IMR-90 (cell line): ENCODE measurements around the gene DNAJC7. TPM values are rescaled to one million over a fixed set of nuclear protein-coding genes. Genes with fewer than 3 reads are reported as not detected.

ENCODE experiments used
- ATAC-seq: fragments of 200-7000 bp; cut with Tn5 transposase; 2 replicates; pipeline ENCODE4 v1.9.1; 2020; ENCODE audit warnings: low read depth, mild to moderate bottlenecking, moderate library complexity
- BruUV-seq: library from RNA; stranded (reverse); fragments of 400-500 nt; replicated peaks from 2 replicates; lab custom pipeline; 2021; lab: Mats Ljungman, UMichigan
- CTCF ChIA-PET: fragments of 300-600 bp; formaldehyde crosslinking; extraction: SDS; loops from one replicate; lab custom pipeline; 2021; ENCODE audit warnings: antibody characterized with exemption; lab: Yijun Ruan, JAX
- POLR2A ChIA-PET: fragments of 300-600 bp; sonication (Branson Sonifier 250); formaldehyde crosslinking; loops from one replicate; lab custom pipeline; 2022; ENCODE audit warnings: antibody characterized with exemption; ENCODE audit not compliant: unreplicated experiment; lab: Charles Lee
- DNase-seq: peaks from one replicate; pipeline ENCODE4 v3.0.0; 2013
- H2AFZ ChIP-seq: replicated peaks from 2 replicates; pipeline ENCODE3; 2013; ENCODE audit warnings: low read length, mild to moderate bottlenecking; ENCODE audit not compliant: poor library complexity
- H2AK5ac ChIP-seq: 2 replicates; pipeline ENCODE4 v1.6.1; 2013; ENCODE audit warnings: low read depth, low read length, inconsistent platforms
- H2AK9ac ChIP-seq: replicated peaks from 2 replicates; pipeline ENCODE3; 2013; ENCODE audit warnings: mild to moderate bottlenecking, low read depth, low read length, moderate library complexity; ENCODE audit not compliant: poor library complexity
- H2BK120ac ChIP-seq: 2 replicates; pipeline ENCODE4 v1.6.1; 2013; ENCODE audit warnings: low read depth, low read length, inconsistent platforms
- H2BK15ac ChIP-seq: 3 replicates; pipeline ENCODE4 v1.6.1; 2013; ENCODE audit warnings: low read depth, low read length, inconsistent platforms
- H2BK20ac ChIP-seq: 2 replicates; pipeline ENCODE4 v1.6.1; 2013; ENCODE audit warnings: low read depth, mild to moderate bottlenecking, inconsistent platforms, low read length, moderate library complexity
- H2BK5ac ChIP-seq: 2 replicates; pipeline ENCODE4 v1.6.1; 2013; ENCODE audit warnings: mild to moderate bottlenecking, low read depth, low read length, inconsistent platforms; ENCODE audit not compliant: poor library complexity, severe bottlenecking
- H3K14ac ChIP-seq: replicated peaks from 2 replicates; pipeline ENCODE4 v1.6.1; 2013; ENCODE audit warnings: low read depth, low read length, inconsistent platforms
- H3K18ac ChIP-seq: 2 replicates; pipeline ENCODE4 v1.6.1; 2013; ENCODE audit warnings: low read depth, low read length, control low read depth
- H3K23ac ChIP-seq: 2 replicates; pipeline ENCODE4 v1.6.1; 2013; ENCODE audit warnings: low read depth, low read length, inconsistent platforms
- H3K27ac ChIP-seq: 2 replicates; pipeline ENCODE4 v1.5.1; 2013; ENCODE audit warnings: mild to moderate bottlenecking, control low read depth, low read length; ENCODE audit not compliant: insufficient read depth
- H3K27me3 ChIP-seq: 2 replicates; pipeline ENCODE4 v1.6.1; 2013; ENCODE audit warnings: low read length; ENCODE audit not compliant: control insufficient read depth, insufficient read depth
- H3K36me3 ChIP-seq: 2 replicates; pipeline ENCODE4 v1.6.1; 2013; ENCODE audit warnings: low read length, mixed read lengths; ENCODE audit not compliant: control insufficient read depth, insufficient read depth
- H3K4ac ChIP-seq: 2 replicates; pipeline ENCODE4 v1.6.1; 2013; ENCODE audit warnings: low read depth, low read length, inconsistent platforms
- H3K4me1 ChIP-seq: 2 replicates; pipeline ENCODE4 v1.6.1; 2013; ENCODE audit warnings: low read length, mixed read lengths; ENCODE audit not compliant: control insufficient read depth, insufficient read depth
- H3K4me2 ChIP-seq: 2 replicates; pipeline ENCODE4 v1.6.1; 2013; ENCODE audit warnings: low read depth, mild to moderate bottlenecking, control low read depth, low read length, moderate library complexity
- H3K4me3 ChIP-seq: 2 replicates; pipeline ENCODE4 v1.5.1; 2013; ENCODE audit warnings: low read depth, mild to moderate bottlenecking, control low read depth, low read length, moderate library complexity; ENCODE audit not compliant: insufficient read depth
- H3K56ac ChIP-seq: 2 replicates; pipeline ENCODE4 v1.6.1; 2013; ENCODE audit warnings: low read length, inconsistent platforms; ENCODE audit not compliant: insufficient read depth; ENCODE audit errors: extremely low read depth
- H3K79me1 ChIP-seq, 2 experiments: 2 replicates each; pipeline ENCODE4 v1.6.1; 2013; ENCODE audit warnings: low read length in 2 of 2, inconsistent platforms in 1 of 2, low read depth in 1 of 2
- H3K9ac ChIP-seq: 2 replicates; pipeline ENCODE4 v1.6.1; 2013; ENCODE audit warnings: low read depth, low read length, control low read depth
- H3K9me1 ChIP-seq: 2 replicates; pipeline ENCODE4 v1.6.1; 2013; ENCODE audit warnings: low read length, inconsistent platforms; ENCODE audit not compliant: insufficient read depth
- H3K9me3 ChIP-seq: 2 replicates; pipeline ENCODE4 v1.6.1; 2013; ENCODE audit warnings: low read length; ENCODE audit not compliant: control insufficient read depth, insufficient read depth
- H4K20me1 ChIP-seq: 2 replicates; pipeline ENCODE4 v1.6.1; 2013; ENCODE audit warnings: low read length, inconsistent platforms; ENCODE audit not compliant: insufficient read depth
- H4K5ac ChIP-seq: 2 replicates; pipeline ENCODE4 v1.6.1; 2013; ENCODE audit warnings: mild to moderate bottlenecking, low read depth, low read length, control low read depth
- H4K8ac ChIP-seq, 2 experiments: 2 replicates each; pipeline ENCODE4 v1.6.1; 2013; ENCODE audit warnings: low read depth in 2 of 2, low read length in 2 of 2, control low read depth in 1 of 2, inconsistent platforms in 1 of 2
- H4K91ac ChIP-seq: 2 replicates; pipeline ENCODE4 v1.6.1; 2013; ENCODE audit warnings: low read depth, low read length, inconsistent platforms; ENCODE audit not compliant: insufficient read depth
- CHD1 ChIP-seq: IDR thresholded peaks from 2 replicates; pipeline ENCODE4 v1.6.1; 2012; ENCODE audit warnings: low read depth, low read length, improper control_type of control experiment
- CTCF ChIP-seq: conservative IDR thresholded peaks from 2 replicates; pipeline ENCODE4 v1.5.1; 2012; ENCODE audit warnings: mild to moderate bottlenecking, low read depth, low read length, improper control_type of control experiment
- ELK1 ChIP-seq: fragments of 150-350 bp; IDR thresholded peaks from 2 replicates; pipeline ENCODE4 v1.6.1; 2016; ENCODE audit warnings: low read depth, mild to moderate bottlenecking, low read length, moderate library complexity, borderline replicate concordance
- FOS ChIP-seq: fragments of 150-350 bp; IDR thresholded peaks from 2 replicates; pipeline ENCODE4 v1.6.1; 2016; ENCODE audit warnings: low read depth, low read length
- MAFK ChIP-seq: IDR thresholded peaks from 2 replicates; pipeline ENCODE4 v1.6.1; 2012; ENCODE audit warnings: low read depth, low read length, improper control_type of control experiment
- MXI1 ChIP-seq: IDR thresholded peaks from 2 replicates; pipeline ENCODE4 v1.6.1; 2012; ENCODE audit warnings: low read depth, mild to moderate bottlenecking, low read length, moderate library complexity, borderline replicate concordance
- NFE2L2 ChIP-seq: fragments of 150-350 bp; IDR thresholded peaks from 2 replicates; pipeline ENCODE4 v1.6.1; 2016; ENCODE audit warnings: low read depth, mild to moderate bottlenecking, low read length
- POLR2A ChIP-seq: IDR thresholded peaks from 2 replicates; pipeline ENCODE4 v1.6.1; 2012; ENCODE audit warnings: mild to moderate bottlenecking, low read depth, low read length
- RAD21 ChIP-seq: IDR thresholded peaks from 2 replicates; pipeline ENCODE4 v1.6.1; 2012; ENCODE audit warnings: low read length, improper control_type of control experiment
- RCOR1 ChIP-seq: IDR thresholded peaks from 2 replicates; pipeline ENCODE4 v1.6.1; 2012; ENCODE audit warnings: mild to moderate bottlenecking, low read length, improper control_type of control experiment; ENCODE audit not compliant: insufficient replicate concordance
- RFX5 ChIP-seq: IDR thresholded peaks from 2 replicates; pipeline ENCODE4 v1.8.0; 2012; ENCODE audit warnings: low read depth, mild to moderate bottlenecking, low read length, moderate library complexity
- SMC3 ChIP-seq: fragments of 150-350 bp; IDR thresholded peaks from 2 replicates; pipeline ENCODE4 v1.6.1; 2016; ENCODE audit warnings: low read depth, mild to moderate bottlenecking, antibody characterized with exemption, low read length, moderate library complexity
- USF2 ChIP-seq: fragments of 150-350 bp; IDR thresholded peaks from 2 replicates; pipeline ENCODE4 v1.6.1; 2017; ENCODE audit warnings: mild to moderate bottlenecking, antibody characterized with exemption, low read length, low read depth
- WGBS, 2 experiments: methylation state at CpG; one replicate each; pipeline versions ENCODE4 v1.1.5 to v1.1.7; 2013; ENCODE audit warnings: missing lambda C conversion rate in 2 of 2; ENCODE audit not compliant: insufficient read length in 1 of 2; ENCODE audit errors: extremely low coverage in 2 of 2; 5-methylcytosine and 5-hydroxymethylcytosine counted together
- dilution Hi-C: fragments of 300-500 bp; cut with HindIII; formaldehyde crosslinking; loops from one replicate; pipeline ENCODE4 v1.14.3; 2018; ENCODE audit warnings: low sequenced_read_pairs; ENCODE audit not compliant: unreplicated experiment
- in situ Hi-C: fragments of 300-500 bp; cut with MboI; formaldehyde crosslinking; loops from 3 replicates; pipeline ENCODE4 v1.14.3; 2019; ENCODE audit warnings: low sequenced_read_pairs, inconsistent platforms, mixed read lengths
- intact Hi-C: fragments of 100-400 bp; cut with micrococcal nuclease; formaldehyde crosslinking; loops from 2 replicates; pipeline ENCODE4 v1.10.0; 2022
- polyA plus RNA-seq, 3 experiments: library from polyadenylated mRNA; depleted of rRNA; stranded (reverse); fragments of >200 nt; gene quantifications; 2 replicates each; pipeline ENCODE4 v1.2.3, GENCODE V29; 2012; ENCODE audit warnings: low replicate concordance in 1 of 3
- total RNA-seq: library from RNA; depleted of rRNA; stranded (reverse); fragments of >200 nt; gene quantifications from 2 replicates; pipeline ENCODE4 v1.2.3, GENCODE V29; 2012

The DNAJC7 gene
- total and polyA plus RNA-seq, 2 of the 4 experiments (the other 2 are of a cell fraction), result 49.3 to 71.7 TPM

- in situ Hi-C loops (no loop called here), dilution Hi-C loops (no loop called here), intact Hi-C loops (loop anchor here (1.0 kb wide), 1 partner anchor 11 kb away; no protein-coding TSS in a partner anchor)
- H2AK9ac ChIP-seq, result peak within 1 kb of the TSS; percentile 95
- peak within 1 kb of the TSS; percentile 75; the same call in 1 of the 2 replicates for H2AK5ac ChIP-seq
- peak within 1 kb of the TSS; percentile 93 for H4K5ac ChIP-seq
- H3K4me1 ChIP-seq, result no peaks in the 10 kb centered on the region; the same call in 1 of the 2 replicates
- no peaks in the 10 kb centered on the region for H3K27me3 ChIP-seq
- no peaks in the 10 kb centered on the region for H4K20me1 ChIP-seq
- peak within 1 kb of the TSS; percentile 37; the same call in 1 of the 2 replicates for H2BK20ac ChIP-seq
- peak within 1 kb of the TSS; percentile 86 for H3K4me2 ChIP-seq
- H3K9ac ChIP-seq, result peak within 1 kb of the TSS; percentile 61
- peak within 1 kb of the TSS; percentile 46 for H3K4me3 ChIP-seq
- peak within 1 kb of the TSS; percentile 69 for H3K27ac ChIP-seq
- peak within 1 kb of the TSS; percentile 96 for H2AFZ ChIP-seq
- H3K14ac ChIP-seq, result peak within 1 kb of the TSS; percentile 93
- WGBS, 2 experiments, result 0% methylated on average over 8 of the region's 43 CpGs; no CpG with 5 or more reads in 1 of the 2 experiments
- ChIA-PET CTCF (interaction anchor here (0.6 kb wide), 1 partner anchor 29 kb away, joined by 3 read pairs; no protein-coding TSS in a partner anchor), POLR2A (interaction anchor here (0.6 to 1.5 kb wide), 4 partner anchors 11 to 190 kb away, joined by 3 to 7 read pairs (median 4); partner anchors contain the start of gene ACLY)
- H3K9me3 ChIP-seq, result no peaks in the 10 kb centered on the region
- peak within 1 kb of the TSS; percentile 83 for H2BK5ac ChIP-seq
- DNase-seq (peak; percentile 98), ATAC-seq (peak; percentile 100)
- peak within 1 kb of the TSS; percentile 35 for H2BK120ac ChIP-seq
- H3K23ac ChIP-seq, result peak within 1 kb of the TSS; percentile 94
- peak within 1 kb of the TSS; percentile 84 to 95 for H4K8ac ChIP-seq
- peaks cover 9% of the 10 kb centered on the region for H3K9me1 ChIP-seq
- peak within 1 kb of the TSS; percentile 10 for H3K18ac ChIP-seq
- peak within 1 kb of the TSS; percentile 84 for H3K4ac ChIP-seq
- H3K56ac ChIP-seq, result peak within 1 kb of the TSS; percentile 59
- peak within 1 kb of the TSS; percentile 11; the same call in 1 of the 3 replicates for H2BK15ac ChIP-seq
- peak within 1 kb of the TSS; percentile 84 for H4K91ac ChIP-seq
- H3K36me3 ChIP-seq, result no peaks in the 10 kb centered on the region
- no TSS peak for BruUV-seq
- peaks cover 3 to 13% of the 10 kb centered on the region in 2 experiments; a peak in 2 of 4 replicates for H3K79me1 ChIP-seq
- TF ChIP-seq MXI1, result peak; percentile 73; the same call in 1 of the 2 replicates
- TF ChIP-seq CHD1, result no peak
- peak; percentile 72 for TF ChIP-seq POLR2A
- peak; percentile 65 for TF ChIP-seq CTCF
- peak; percentile 6; the same call in 1 of the 2 replicates for TF ChIP-seq FOS
- TF ChIP-seq ELK1, result peak; percentile 40; the same call in 1 of the 2 replicates
- TF ChIP-seq RCOR1, result no peak
- TF ChIP-seq RFX5, result no peak
- TF ChIP-seq MAFK, result no peak
- peak; percentile 56 for TF ChIP-seq SMC3
- TF ChIP-seq NFE2L2, result no peak
- TF ChIP-seq RAD21, result peak; percentile 58
- no peak for TF ChIP-seq USF2
Observed at GRCh38 chr17:41930009-41930832, 87.0 kb downstream of the DNAJC7 start, which contains the start of gene ODAD4. Gene ODAD4, plus strand, starts transcription at chr17:41930617. Its CDS starts 107 bp downstream, at chr17:41930724.
